Caco-2 (cell line): ENCODE data around the gene TSPAN1. TPM values are rescaled to one million over a fixed set of nuclear protein-coding genes. Genes with fewer than 3 reads are reported as not detected.

Source experiments
- BruUV-seq: library from RNA; stranded (reverse); fragments of 400-500 nt; replicated peaks from 2 replicates; lab custom pipeline; 2021; lab: Mats Ljungman, UMichigan
- CTCF ChIA-PET: fragments of 300-600 bp; sonication (Branson Sonifier 250); formaldehyde crosslinking; loops from one replicate; lab custom pipeline; 2022; ENCODE audit warnings: antibody characterized with exemption; lab: Charles Lee
- POLR2A ChIA-PET: fragments of 300-600 bp; sonication (Branson Sonifier 250); formaldehyde crosslinking; loops from one replicate; lab custom pipeline; 2022; ENCODE audit warnings: antibody characterized with exemption; lab: Charles Lee
- DNase-seq, 2 experiments: peaks; one replicate each; pipeline versions ENCODE4 v3.0.0 to v3.0.0-alpha.2; 2020 to 2022
- H3K27me3 ChIP-seq: replicated peaks from 2 replicates; pipeline ENCODE4 v1.6.0; 2011; ENCODE audit warnings: low read length; ENCODE audit not compliant: control insufficient read depth, insufficient read depth
- H3K36me3 ChIP-seq: 2 replicates; pipeline ENCODE4 v1.5.1; 2011; ENCODE audit warnings: low read length; ENCODE audit not compliant: control insufficient read depth, insufficient read depth
- H3K4me1 ChIP-seq: fragments of 250-450 bp; sonication (Bioruptor Pico); 2 replicates; pipeline ENCODE4 v1.5.1; 2020; ENCODE audit warnings: mild to moderate bottlenecking
- H3K4me3 ChIP-seq: 2 replicates; pipeline ENCODE4 v1.5.1; 2011; ENCODE audit warnings: low read depth, mild to moderate bottlenecking, control low read depth, low read length
- H3K9me3 ChIP-seq: fragments of 250-450 bp; sonication (Bioruptor Pico); 2 replicates; pipeline ENCODE4 v1.5.1; 2020; ENCODE audit warnings: mild to moderate bottlenecking, moderate library complexity
- H3K27ac Mint-ChIP-seq: one replicate; pipeline ENCODE4 v1.8.0; 2022; ENCODE audit warnings: mixed read lengths; ENCODE audit not compliant: unreplicated experiment
- H3K27me3 Mint-ChIP-seq: one replicate; pipeline ENCODE4 v1.8.0; 2022; ENCODE audit warnings: mixed read lengths; ENCODE audit not compliant: insufficient read depth, unreplicated experiment
- H3K36me3 Mint-ChIP-seq: one replicate; pipeline ENCODE4 v1.8.0; 2022; ENCODE audit warnings: mild to moderate bottlenecking, mixed read lengths; ENCODE audit not compliant: insufficient read depth, unreplicated experiment
- H3K4me1 Mint-ChIP-seq: one replicate; pipeline ENCODE4 v1.8.0; 2022; ENCODE audit warnings: low read depth, mixed read lengths; ENCODE audit not compliant: unreplicated experiment
- H3K4me3 Mint-ChIP-seq: one replicate; pipeline ENCODE4 v1.8.0; 2022; ENCODE audit warnings: mild to moderate bottlenecking, moderate library complexity, mixed read lengths; ENCODE audit not compliant: unreplicated experiment
- H3K9me3 Mint-ChIP-seq: one replicate; pipeline ENCODE4 v1.8.0; 2022; ENCODE audit warnings: mixed read lengths; ENCODE audit not compliant: unreplicated experiment
- intact Hi-C: fragments of 100-400 bp; cut with micrococcal nuclease; formaldehyde crosslinking; loops from one replicate; pipeline ENCODE4 v1.10.0; 2022; ENCODE audit not compliant: unreplicated experiment
- total RNA-seq: library from RNA; stranded (reverse); gene quantifications from 2 replicates; pipeline ENCODE4 v1.2.3, GENCODE V29; 2022
- TF ChIP-seq, protein P1 (sequence below), 2 experiments: fragments of 200-600 bp in 1 of 2; IDR thresholded peaks; 1 replicate in 1 of 2; 2 replicates in 1 of 2; pipeline versions ENCODE4 v1.5.1 to v1.8.0; 2011 to 2022; ENCODE audit warnings: antibody characterized with exemption in 1 of 2, control low read depth in 1 of 2, inconsistent platforms in 1 of 2, low read depth in 1 of 2, low read length in 1 of 2, mild to moderate bottlenecking in 1 of 2, moderate library complexity in 1 of 2; ENCODE audit not compliant: insufficient read depth in 1 of 2, severe bottlenecking in 1 of 2, unreplicated experiment in 1 of 2

Gene TSPAN1
- total RNA-seq, 1 experiment from 2014 or later: 0.34 TPM

DNA sequence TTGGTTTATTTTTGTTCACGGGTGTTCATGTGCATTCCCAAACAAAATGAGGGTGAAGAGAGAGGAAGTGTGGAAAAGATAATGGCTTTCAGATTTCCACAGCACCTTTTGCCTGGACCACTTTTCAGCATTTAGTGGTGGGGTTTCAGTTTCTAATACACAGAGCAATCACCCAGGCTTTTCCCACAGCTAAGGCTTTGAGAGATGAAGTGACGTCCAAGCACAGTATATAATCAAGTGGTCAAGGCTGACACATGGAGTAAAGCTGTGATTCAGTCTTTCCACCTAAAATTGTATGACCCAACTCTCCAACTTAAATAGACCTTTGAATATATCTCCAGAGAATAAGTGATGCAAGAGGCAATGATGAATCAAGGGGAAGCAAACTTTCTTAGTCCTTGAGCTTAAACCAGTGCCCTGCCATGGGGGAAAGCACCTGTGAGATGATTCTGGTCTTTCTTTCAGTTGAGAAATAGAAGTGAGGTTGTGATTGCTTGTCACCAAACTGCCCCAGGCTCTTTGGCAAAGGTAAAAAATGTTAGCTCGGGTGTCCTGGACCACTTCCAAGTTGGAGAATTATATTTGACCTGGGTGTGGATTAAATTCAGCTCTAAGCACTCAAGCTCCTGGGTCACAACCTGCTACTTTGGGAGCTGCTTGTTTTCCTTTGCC, 40.1 kb upstream of the TSPAN1 start:
- Histone ChIP-seq H3K4me1 (no peaks in the 10 kb centered on the region), H3K36me3 (no peaks in the 10 kb centered on the region), H3K27me3 (no peaks in the 10 kb centered on the region), H3K4me3 (no peak overlapping the region), H3K9me3 (no peaks in the 10 kb centered on the region)
- ChIA-PET POLR2A (no interaction called here), CTCF (interaction anchor here (0.7 kb wide), 1 partner anchor 110 kb away, joined by 3 read pairs; no protein-coding TSS in a partner anchor)
- Mint-ChIP-seq H3K4me3 (no peak overlapping the region), H3K27me3 (peaks cover 6% of the 10 kb centered on the region), H3K36me3 (peaks cover 14% of the 10 kb centered on the region), H3K9me3 (no peaks in the 10 kb centered on the region), H3K4me1 (no peaks in the 10 kb centered on the region), H3K27ac (no peak overlapping the region)
- no peak for DNase-seq
- intact Hi-C loops: no loop called here
- BruUV-seq: no TSS peak
- TF ChIP-seq, protein P1, sequence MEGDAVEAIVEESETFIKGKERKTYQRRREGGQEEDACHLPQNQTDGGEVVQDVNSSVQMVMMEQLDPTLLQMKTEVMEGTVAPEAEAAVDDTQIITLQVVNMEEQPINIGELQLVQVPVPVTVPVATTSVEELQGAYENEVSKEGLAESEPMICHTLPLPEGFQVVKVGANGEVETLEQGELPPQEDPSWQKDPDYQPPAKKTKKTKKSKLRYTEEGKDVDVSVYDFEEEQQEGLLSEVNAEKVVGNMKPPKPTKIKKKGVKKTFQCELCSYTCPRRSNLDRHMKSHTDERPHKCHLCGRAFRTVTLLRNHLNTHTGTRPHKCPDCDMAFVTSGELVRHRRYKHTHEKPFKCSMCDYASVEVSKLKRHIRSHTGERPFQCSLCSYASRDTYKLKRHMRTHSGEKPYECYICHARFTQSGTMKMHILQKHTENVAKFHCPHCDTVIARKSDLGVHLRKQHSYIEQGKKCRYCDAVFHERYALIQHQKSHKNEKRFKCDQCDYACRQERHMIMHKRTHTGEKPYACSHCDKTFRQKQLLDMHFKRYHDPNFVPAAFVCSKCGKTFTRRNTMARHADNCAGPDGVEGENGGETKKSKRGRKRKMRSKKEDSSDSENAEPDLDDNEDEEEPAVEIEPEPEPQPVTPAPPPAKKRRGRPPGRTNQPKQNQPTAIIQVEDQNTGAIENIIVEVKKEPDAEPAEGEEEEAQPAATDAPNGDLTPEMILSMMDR (IDR thresholded peaks at IDR 0.05; ENCODE audit: insufficient read depth in 1 of 2, low read depth in 1 of 2, low read length in 1 of 2, severe bottlenecking in 1 of 2, unreplicated experiment in 1 of 2): no peak

GRCh38 chr1:46136711-46137110, 38.2 kb upstream of the TSPAN1 start:
- Mint-ChIP-seq H3K9me3 (no peaks in the 10 kb centered on the region), H3K27me3 (peaks cover 9% of the 10 kb centered on the region), H3K4me3 (no peak overlapping the region), H3K27ac (no peak overlapping the region), H3K4me1 (no peaks in the 10 kb centered on the region), H3K36me3 (peaks cover 14% of the 10 kb centered on the region)
- POLR2A ChIA-PET: no interaction called here
- no peaks in the 10 kb centered on the region for H3K36me3 ChIP-seq
- H3K27me3 ChIP-seq: no peaks in the 10 kb centered on the region
- no TSS peak for BruUV-seq
- H3K4me1 ChIP-seq: no peaks in the 10 kb centered on the region
- H3K4me3 ChIP-seq: no peak overlapping the region
- CTCF ChIA-PET: no interaction called here
- TF ChIP-seq, protein P1 (IDR thresholded peaks at IDR 0.05; ENCODE audit: insufficient read depth in 1 of 2, low read depth in 1 of 2, low read length in 1 of 2, severe bottlenecking in 1 of 2, unreplicated experiment in 1 of 2): no peak
- DNase-seq: no peak
- no peaks in the 10 kb centered on the region for H3K9me3 ChIP-seq
- intact Hi-C loops: no loop called here

GRCh38 chr1:46137916-46138315, 37.0 kb upstream of the TSPAN1 start:
- Histone ChIP-seq H3K27me3 (no peaks in the 10 kb centered on the region), H3K4me3 (no peak overlapping the region), H3K9me3 (no peaks in the 10 kb centered on the region), H3K36me3 (no peaks in the 10 kb centered on the region), H3K4me1 (no peaks in the 10 kb centered on the region)
- Mint-ChIP-seq H3K4me1 (no peaks in the 10 kb centered on the region), H3K4me3 (no peak overlapping the region), H3K36me3 (peaks cover 3% of the 10 kb centered on the region), H3K9me3 (no peaks in the 10 kb centered on the region), H3K27me3 (peaks cover 9% of the 10 kb centered on the region), H3K27ac (no peak overlapping the region)
- intact Hi-C loops: no loop called here
- no peak for DNase-seq
- ChIA-PET CTCF (no interaction called here), POLR2A (no interaction called here)
- BruUV-seq: no TSS peak
- TF ChIP-seq, protein P1 (IDR thresholded peaks at IDR 0.05; ENCODE audit: insufficient read depth in 1 of 2, low read depth in 1 of 2, low read length in 1 of 2, severe bottlenecking in 1 of 2, unreplicated experiment in 1 of 2): no peak
